DMS153 treated with DMSO at 0.1 percent for 48 hours (cell line): Measurements from ENCODE around the gene ELMO1.

ENCODE experiments used
- DNase-seq: peaks from one replicate; lab custom pipeline; 2025; ENCODE audit not compliant: unreplicated experiment; lab: John Stamatoyannopoulos, UW

Gene ELMO1

GRCh38 chr7:36865019-36865418 is 583.6 kb downstream of the ELMO1 start:
- DNase-seq = no peak

- DNase-seq = no peak
Measured at GRCh38 chr7:36863901-36864701, 584.6 kb downstream of the ELMO1 start.

GRCh38 chr7:36862771-36863261 is 585.8 kb downstream of the ELMO1 start:
- DNase-seq = no peak

- DNase-seq = no peak
Measured at GRCh38 chr7:36861656-36862055, 587.0 kb downstream of the ELMO1 start.

GRCh38 chr7:36860681-36861080 is 588.0 kb downstream of the ELMO1 start:
- DNase-seq = no peak

GRCh38 chr7:36855330-36855729 is 593.3 kb downstream of the ELMO1 start:
- DNase-seq = no peak

GRCh38 chr7:36854652-36855051 is 594.0 kb downstream of the ELMO1 start:
- no peak for DNase-seq

GRCh38 chr7:36852931-36853330 is 595.7 kb downstream of the ELMO1 start:
- no peak for DNase-seq

GRCh38 chr7:36852017-36852416 is 596.6 kb downstream of the ELMO1 start:
- DNase-seq = no peak

GRCh38 chr7:36851382-36851781 is 597.3 kb downstream of the ELMO1 start:
- DNase-seq = no peak

GRCh38 chr7:36847946-36848345 is 600.7 kb downstream of the ELMO1 start:
- DNase-seq = no peak

GRCh38 chr7:36844374-36844773 is 604.3 kb downstream of the ELMO1 start:
- no peak for DNase-seq

- no peak for DNase-seq
Measured at GRCh38 chr7:36840904-36841303, 607.8 kb downstream of the ELMO1 start.

GRCh38 chr7:36838616-36839225 is 609.9 kb downstream of the ELMO1 start:
- no peak for DNase-seq

- no peak for DNase-seq
Measured at GRCh38 chr7:36831049-36831448, 617.6 kb downstream of the ELMO1 start.

- no peak for DNase-seq
Measured at GRCh38 chr7:36827726-36828703, 620.6 kb downstream of the ELMO1 start.

- DNase-seq = no peak
Measured at GRCh38 chr7:36825501-36825900, 623.2 kb downstream of the ELMO1 start.

GRCh38 chr7:36823353-36823752 is 625.3 kb downstream of the ELMO1 start:
- DNase-seq = no peak

- no peak for DNase-seq
Measured at GRCh38 chr7:36821617-36822016, 627.0 kb downstream of the ELMO1 start.

- DNase-seq = no peak
Measured at GRCh38 chr7:36820527-36821170, 628.0 kb downstream of the ELMO1 start.

- DNase-seq = no peak
Measured at GRCh38 chr7:36819639-36820038, 629.0 kb downstream of the ELMO1 start.
